Osteoblast (primary cell): ENCODE results near the gene LRP11. TPM values are rescaled to one million over a fixed set of nuclear protein-coding genes. Genes with fewer than 3 reads are reported as not detected.

Experiments used
- DNase-seq: peaks from one replicate; pipeline ENCODE4 v3.0.0; 2011; ENCODE audit warnings: low spot score, mixed read lengths; ENCODE audit not compliant: insufficient read length; ENCODE audit errors: missing footprints
- H2AFZ ChIP-seq: 2 replicates; pipeline ENCODE4 v1.6.0; 2011; ENCODE audit warnings: mild to moderate bottlenecking, low read length
- H3K27ac ChIP-seq: 2 replicates; pipeline ENCODE4 v1.5.1; 2011; ENCODE audit warnings: mild to moderate bottlenecking, low read depth, low read length, moderate library complexity
- H3K27me3 ChIP-seq: 2 replicates; pipeline ENCODE4 v1.6.0; 2012; ENCODE audit warnings: mild to moderate bottlenecking, control low read depth, inconsistent platforms, low read length, moderate library complexity; ENCODE audit not compliant: insufficient read depth
- H3K36me3 ChIP-seq: 2 replicates; pipeline ENCODE4 v1.5.1; 2011; ENCODE audit warnings: mild to moderate bottlenecking, low read length, control low read depth, moderate library complexity; ENCODE audit not compliant: insufficient read depth
- H3K4me1 ChIP-seq: 2 replicates; pipeline ENCODE4 v1.5.1; 2011; ENCODE audit warnings: mild to moderate bottlenecking, low read length, control low read depth, moderate library complexity; ENCODE audit not compliant: insufficient read depth
- H3K4me2 ChIP-seq: 2 replicates; pipeline ENCODE4 v1.6.0; 2011; ENCODE audit warnings: mild to moderate bottlenecking, low read length; ENCODE audit not compliant: insufficient read depth
- H3K4me3 ChIP-seq: fragments of 200-600 bp; sonication (generic); 3 replicates; pipeline ENCODE4 v1.5.1; 2012; ENCODE audit warnings: mild to moderate bottlenecking, low read length, inconsistent platforms; ENCODE audit not compliant: insufficient read depth
- H3K79me2 ChIP-seq: 2 replicates; pipeline ENCODE4 v1.6.0; 2012; ENCODE audit warnings: mild to moderate bottlenecking, low read length, control low read depth, inconsistent platforms; ENCODE audit not compliant: insufficient read depth
- H3K9me3 ChIP-seq: 2 replicates; pipeline ENCODE4 v1.5.1; 2011; ENCODE audit warnings: low read depth, low read length, control low read depth
- H4K20me1 ChIP-seq: 2 replicates; pipeline ENCODE4 v1.6.0; 2012; ENCODE audit warnings: mild to moderate bottlenecking, low read length, control low read depth; ENCODE audit not compliant: insufficient read depth
- total RNA-seq: library from RNA; depleted of rRNA; stranded (reverse); fragments of >200 nt; gene quantifications from 2 replicates; pipeline ENCODE4 v1.2.3, GENCODE V29; 2012
- TF ChIP-seq, protein P1 (sequence below): IDR thresholded peaks from 2 replicates; pipeline ENCODE4 v1.5.1; 2011; ENCODE audit warnings: mild to moderate bottlenecking, low read depth, low read length, moderate library complexity; ENCODE audit errors: extremely low read depth

The LRP11 gene
- total RNA-seq, 1 donor: 39.4 TPM

DNA sequence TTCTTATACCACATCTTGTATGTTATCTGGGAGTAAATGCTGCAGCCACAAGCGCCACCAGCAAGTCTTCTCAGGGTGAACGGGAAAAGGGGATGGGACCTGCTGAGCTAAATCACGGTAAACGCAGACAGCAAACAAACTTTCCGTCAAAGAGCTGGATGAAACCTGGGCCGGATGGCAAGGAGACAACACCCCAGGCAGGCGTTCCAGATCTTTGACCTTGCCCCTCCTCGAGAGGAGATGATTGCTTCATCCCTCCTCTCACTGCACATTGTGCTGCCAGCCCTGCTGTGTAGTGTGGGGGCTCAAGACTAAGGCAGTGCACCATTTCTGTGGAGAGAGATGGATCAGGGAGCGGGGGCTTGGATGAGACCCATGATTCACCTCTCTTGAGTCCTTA lies 23.9 kb upstream of the LRP11 start:
- no peak for DNase-seq
- peak overlapping the region; percentile 34 for H3K27ac ChIP-seq
- TF ChIP-seq, protein P1, sequence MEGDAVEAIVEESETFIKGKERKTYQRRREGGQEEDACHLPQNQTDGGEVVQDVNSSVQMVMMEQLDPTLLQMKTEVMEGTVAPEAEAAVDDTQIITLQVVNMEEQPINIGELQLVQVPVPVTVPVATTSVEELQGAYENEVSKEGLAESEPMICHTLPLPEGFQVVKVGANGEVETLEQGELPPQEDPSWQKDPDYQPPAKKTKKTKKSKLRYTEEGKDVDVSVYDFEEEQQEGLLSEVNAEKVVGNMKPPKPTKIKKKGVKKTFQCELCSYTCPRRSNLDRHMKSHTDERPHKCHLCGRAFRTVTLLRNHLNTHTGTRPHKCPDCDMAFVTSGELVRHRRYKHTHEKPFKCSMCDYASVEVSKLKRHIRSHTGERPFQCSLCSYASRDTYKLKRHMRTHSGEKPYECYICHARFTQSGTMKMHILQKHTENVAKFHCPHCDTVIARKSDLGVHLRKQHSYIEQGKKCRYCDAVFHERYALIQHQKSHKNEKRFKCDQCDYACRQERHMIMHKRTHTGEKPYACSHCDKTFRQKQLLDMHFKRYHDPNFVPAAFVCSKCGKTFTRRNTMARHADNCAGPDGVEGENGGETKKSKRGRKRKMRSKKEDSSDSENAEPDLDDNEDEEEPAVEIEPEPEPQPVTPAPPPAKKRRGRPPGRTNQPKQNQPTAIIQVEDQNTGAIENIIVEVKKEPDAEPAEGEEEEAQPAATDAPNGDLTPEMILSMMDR: no peak
- H3K79me2 ChIP-seq: no peaks in the 10 kb centered on the region
- H3K27me3 ChIP-seq: no peaks in the 10 kb centered on the region
- H4K20me1 ChIP-seq: no peaks in the 10 kb centered on the region
- no peak overlapping the region for H3K4me2 ChIP-seq
- H3K4me3 ChIP-seq: no peak overlapping the region
- peaks cover 30% of the 10 kb centered on the region for H3K4me1 ChIP-seq
- no peaks in the 10 kb centered on the region for H3K36me3 ChIP-seq
- no peaks in the 10 kb centered on the region for H3K9me3 ChIP-seq
- no peak overlapping the region for H2AFZ ChIP-seq

DNA sequence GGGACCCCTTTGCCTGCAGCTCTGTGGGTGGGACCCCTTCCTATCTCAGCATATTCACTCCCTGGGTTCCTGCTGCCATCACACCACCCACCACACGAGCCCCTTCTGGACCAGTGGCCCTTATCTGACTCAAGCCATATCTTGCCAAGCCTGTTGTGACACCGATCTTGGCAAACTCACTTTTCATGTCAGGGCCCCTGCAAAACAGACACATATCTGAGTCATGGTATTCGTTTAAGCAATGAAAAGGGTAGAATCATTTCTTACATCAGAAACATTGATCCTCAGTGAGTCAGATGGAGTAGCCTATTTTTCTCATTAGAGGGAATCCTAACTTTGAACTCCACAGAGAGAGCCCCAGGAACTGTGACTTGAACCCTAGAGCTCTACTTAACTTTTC lies 23.2 kb upstream of the LRP11 start:
- Histone ChIP-seq H3K27ac (peak overlapping the region; percentile 34), H3K4me1 (peaks cover 30% of the 10 kb centered on the region), H3K36me3 (no peaks in the 10 kb centered on the region), H3K4me3 (peak overlapping the region; percentile 2), H3K9me3 (no peaks in the 10 kb centered on the region), H2AFZ (no peak overlapping the region), H4K20me1 (no peaks in the 10 kb centered on the region), H3K4me2 (no peak overlapping the region), H3K79me2 (no peaks in the 10 kb centered on the region), H3K27me3 (no peaks in the 10 kb centered on the region)
- DNase-seq: no peak
- TF ChIP-seq, protein P1: no peak

DNA sequence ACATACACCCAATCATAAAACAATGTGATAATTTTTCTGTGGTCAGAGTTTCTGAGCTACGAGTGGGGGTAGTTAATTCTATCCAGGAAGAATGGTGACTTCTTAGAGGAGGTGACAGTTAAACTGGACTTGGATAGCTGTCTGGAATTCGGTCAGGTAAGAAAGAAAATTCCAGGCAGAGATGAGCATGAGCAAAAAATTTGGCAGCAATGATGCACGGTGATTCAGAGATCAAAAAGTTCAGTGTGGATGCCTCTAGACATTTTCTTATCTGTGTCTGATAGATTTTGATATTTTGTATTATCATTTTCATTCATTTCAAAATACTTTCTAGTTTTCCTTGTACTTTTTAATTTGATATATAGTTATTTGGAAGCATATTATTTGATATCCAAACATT lies 21.7 kb upstream of the LRP11 start:
- no peaks in the 10 kb centered on the region for H3K79me2 ChIP-seq
- no peak for DNase-seq
- H2AFZ ChIP-seq: no peak overlapping the region
- no peak overlapping the region for H3K27ac ChIP-seq
- TF ChIP-seq, protein P1: no peak
- no peak overlapping the region for H3K4me3 ChIP-seq
- no peaks in the 10 kb centered on the region for H4K20me1 ChIP-seq
- H3K27me3 ChIP-seq: no peaks in the 10 kb centered on the region
- H3K4me2 ChIP-seq: no peak overlapping the region
- H3K9me3 ChIP-seq: no peaks in the 10 kb centered on the region
- no peaks in the 10 kb centered on the region for H3K36me3 ChIP-seq
- peaks cover 25% of the 10 kb centered on the region for H3K4me1 ChIP-seq

DNA sequence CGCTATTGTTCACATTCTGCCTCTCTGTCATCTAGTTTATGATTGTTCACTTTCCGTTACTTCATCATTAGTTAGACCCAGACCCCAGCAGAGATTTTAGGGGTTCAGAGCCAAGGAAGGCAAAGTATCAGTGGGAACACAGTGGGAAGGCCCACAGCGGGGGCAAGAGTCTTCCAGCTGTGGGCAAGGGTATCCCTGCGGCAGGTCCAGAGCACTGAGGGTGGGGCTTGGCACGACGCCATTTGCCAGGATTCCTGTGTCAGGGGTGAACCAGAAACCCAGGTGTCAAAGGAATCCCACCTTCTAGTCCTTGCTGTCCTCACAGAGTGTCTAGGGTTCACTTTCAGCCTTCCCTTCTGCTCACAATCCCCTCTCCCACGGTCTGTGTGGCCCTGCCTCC lies 20.5 kb upstream of the LRP11 start:
- Histone ChIP-seq H3K27ac (no peak overlapping the region), H2AFZ (no peak overlapping the region), H3K79me2 (no peaks in the 10 kb centered on the region), H4K20me1 (no peaks in the 10 kb centered on the region), H3K36me3 (no peaks in the 10 kb centered on the region), H3K4me2 (no peak overlapping the region), H3K27me3 (peaks cover 8% of the 10 kb centered on the region), H3K4me1 (peaks cover 19% of the 10 kb centered on the region), H3K4me3 (no peak overlapping the region), H3K9me3 (no peaks in the 10 kb centered on the region)
- no peak for DNase-seq
- TF ChIP-seq, protein P1: no peak
